Measurements from ENCODE around the gene SLBP. TPM values are rescaled to one million over a fixed set of nuclear protein-coding genes. Genes with fewer than 3 reads are reported as not detected.

Gene SLBP
- total and polyA plus RNA-seq, 10 of the 15 experiments (the other 5 are each of a cell fraction or from before 2014, with no cell fraction given), result 94.4 to 278 (median 158) TPM

DNA sequence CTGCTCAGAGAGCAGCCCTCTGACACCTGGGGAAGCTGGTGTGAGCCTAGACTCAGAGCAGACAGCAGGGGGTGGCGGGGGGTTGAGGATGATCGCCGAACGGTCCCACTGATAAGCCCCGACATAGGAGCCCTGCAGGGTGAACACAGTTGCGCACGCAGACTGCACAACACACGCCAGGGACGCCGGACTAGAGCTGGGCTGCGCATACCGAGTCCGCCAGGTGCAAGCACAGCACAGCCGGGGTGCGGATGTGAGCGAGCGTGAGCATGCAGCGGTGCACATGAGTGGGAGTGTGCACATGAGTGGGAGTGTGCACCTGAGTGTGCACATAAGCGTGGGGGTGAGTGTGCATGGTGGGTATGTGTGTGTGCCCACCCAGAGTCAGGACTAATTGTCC, 64.7 kb downstream of the SLBP start:
- no peaks in the 10 kb centered on the region; the same call in 2 of the 3 replicates for H3K9me3 ChIP-seq (replicated peaks; ENCODE audit: control insufficient read depth, insufficient read depth, low read length)
- DNase-seq (ENCODE audit: low read depth, low spot score), result no peak
- no peak overlapping the region for H3K4me3 ChIP-seq
- no TSS peak for BruUV-seq (replicated peaks)
- ChIA-PET POLR2A (no interaction called here), RAD21 (ENCODE audit: unreplicated experiment) (no interaction called here), CTCF (interaction anchor here (0.8 kb wide), 1 partner anchor 16 kb away, joined by 3 read pairs; no protein-coding TSS in a partner anchor), SMC1A (ENCODE audit: uncharacterized antibody, unreplicated experiment) (no interaction called here)
- TF ChIP-seq, protein P1, sequence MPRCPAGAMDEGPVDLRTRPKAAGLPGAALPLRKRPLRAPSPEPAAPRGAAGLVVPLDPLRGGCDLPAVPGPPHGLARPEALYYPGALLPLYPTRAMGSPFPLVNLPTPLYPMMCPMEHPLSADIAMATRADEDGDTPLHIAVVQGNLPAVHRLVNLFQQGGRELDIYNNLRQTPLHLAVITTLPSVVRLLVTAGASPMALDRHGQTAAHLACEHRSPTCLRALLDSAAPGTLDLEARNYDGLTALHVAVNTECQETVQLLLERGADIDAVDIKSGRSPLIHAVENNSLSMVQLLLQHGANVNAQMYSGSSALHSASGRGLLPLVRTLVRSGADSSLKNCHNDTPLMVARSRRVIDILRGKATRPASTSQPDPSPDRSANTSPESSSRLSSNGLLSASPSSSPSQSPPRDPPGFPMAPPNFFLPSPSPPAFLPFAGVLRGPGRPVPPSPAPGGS (IDR thresholded peaks at IDR 0.05; ENCODE audit: borderline replicate concordance, insufficient read depth, low read depth, low read length, poor library complexity, severe bottlenecking), result peak; percentile 92
- TF ChIP-seq TCF3 (IDR thresholded peaks at IDR 0.05; ENCODE audit: borderline replicate concordance, insufficient read depth, low read depth, low read length), result peak; percentile 86
- TF ChIP-seq, protein P2, sequence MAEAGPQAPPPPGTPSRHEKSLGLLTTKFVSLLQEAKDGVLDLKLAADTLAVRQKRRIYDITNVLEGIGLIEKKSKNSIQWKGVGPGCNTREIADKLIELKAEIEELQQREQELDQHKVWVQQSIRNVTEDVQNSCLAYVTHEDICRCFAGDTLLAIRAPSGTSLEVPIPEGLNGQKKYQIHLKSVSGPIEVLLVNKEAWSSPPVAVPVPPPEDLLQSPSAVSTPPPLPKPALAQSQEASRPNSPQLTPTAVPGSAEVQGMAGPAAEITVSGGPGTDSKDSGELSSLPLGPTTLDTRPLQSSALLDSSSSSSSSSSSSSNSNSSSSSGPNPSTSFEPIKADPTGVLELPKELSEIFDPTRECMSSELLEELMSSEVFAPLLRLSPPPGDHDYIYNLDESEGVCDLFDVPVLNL (IDR thresholded peaks at IDR 0.05; ENCODE audit: low read depth, low read length), result no peak
- TF ChIP-seq, protein P3, sequence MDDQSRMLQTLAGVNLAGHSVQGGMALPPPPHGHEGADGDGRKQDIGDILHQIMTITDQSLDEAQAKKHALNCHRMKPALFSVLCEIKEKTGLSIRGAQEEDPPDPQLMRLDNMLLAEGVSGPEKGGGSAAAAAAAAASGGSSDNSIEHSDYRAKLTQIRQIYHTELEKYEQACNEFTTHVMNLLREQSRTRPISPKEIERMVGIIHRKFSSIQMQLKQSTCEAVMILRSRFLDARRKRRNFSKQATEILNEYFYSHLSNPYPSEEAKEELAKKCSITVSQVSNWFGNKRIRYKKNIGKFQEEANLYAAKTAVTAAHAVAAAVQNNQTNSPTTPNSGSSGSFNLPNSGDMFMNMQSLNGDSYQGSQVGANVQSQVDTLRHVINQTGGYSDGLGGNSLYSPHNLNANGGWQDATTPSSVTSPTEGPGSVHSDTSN (IDR thresholded peaks at IDR 0.05; ENCODE audit: insufficient replicate concordance, low read depth, low read length), result peak; percentile 36
- ATAC-seq, result no peak
- no peaks in the 10 kb centered on the region for H3K79me2 ChIP-seq (ENCODE audit: control insufficient read depth, insufficient read depth, low read length)
- H3K36me3 ChIP-seq (ENCODE audit: control insufficient read depth in 2 of 2, insufficient read depth in 2 of 2, low read length in 1 of 2), result no peaks in the 10 kb centered on the region
- H3K4me2 ChIP-seq (ENCODE audit: control insufficient read depth, insufficient read depth), result no peak overlapping the region
- intact Hi-C loops (cut with micrococcal nuclease; ENCODE audit: unreplicated experiment), result no loop called here
- no peak overlapping the region for H3K9ac ChIP-seq (ENCODE audit: control insufficient read depth, insufficient read depth, low read length)
- H2AFZ ChIP-seq (ENCODE audit: control insufficient read depth, low read depth, low read length), result no peak overlapping the region
- H3K27me3 ChIP-seq (replicated peaks in 1 of 2; ENCODE audit: control insufficient read depth in 2 of 2, insufficient read depth in 2 of 2, low read length in 1 of 2), result no peaks in the 10 kb centered on the region
- no peak for FAIRE-seq
- no peaks in the 10 kb centered on the region for H3K4me1 ChIP-seq (ENCODE audit: control insufficient read depth, insufficient read depth, low read length)
- in situ Hi-C loops (cut with MboI), result no loop called here
- no peak overlapping the region for H3K27ac ChIP-seq (ENCODE audit: control insufficient read depth, insufficient read depth)
- no peaks in the 10 kb centered on the region for H4K20me1 ChIP-seq (ENCODE audit: control insufficient read depth, insufficient read depth)
- 69% methylated on average over 16 of the region's 19 CpGs for WGBS (ENCODE audit: insufficient coverage, insufficient replicate concordance, low lambda C conversion rate, missing lambda C conversion rate)

Measured in GM12878 (cell line).